Neural progenitor cell (in vitro differentiated cells): Measurements from ENCODE around the gene CCDC70.

Experiments used
- EZH2 ChIP-seq: fragments of 200-600 bp; sonication (generic); IDR thresholded peaks from 2 replicates; pipeline ENCODE4 v1.6.1; 2017; ENCODE audit warnings: antibody characterized with exemption, mild to moderate bottlenecking, moderate library complexity
- EZH2phosphoT487 ChIP-seq: fragments of 200-600 bp; sonication (generic); IDR thresholded peaks from 2 replicates; pipeline ENCODE4 v1.6.1; 2017; ENCODE audit warnings: antibody characterized with exemption
- TF ChIP-seq, protein P1 (sequence below): fragments of 200-600 bp; sonication (generic); IDR thresholded peaks from 2 replicates; pipeline ENCODE4 v1.5.1; 2017; ENCODE audit warnings: antibody characterized with exemption, mild to moderate bottlenecking

DNA sequence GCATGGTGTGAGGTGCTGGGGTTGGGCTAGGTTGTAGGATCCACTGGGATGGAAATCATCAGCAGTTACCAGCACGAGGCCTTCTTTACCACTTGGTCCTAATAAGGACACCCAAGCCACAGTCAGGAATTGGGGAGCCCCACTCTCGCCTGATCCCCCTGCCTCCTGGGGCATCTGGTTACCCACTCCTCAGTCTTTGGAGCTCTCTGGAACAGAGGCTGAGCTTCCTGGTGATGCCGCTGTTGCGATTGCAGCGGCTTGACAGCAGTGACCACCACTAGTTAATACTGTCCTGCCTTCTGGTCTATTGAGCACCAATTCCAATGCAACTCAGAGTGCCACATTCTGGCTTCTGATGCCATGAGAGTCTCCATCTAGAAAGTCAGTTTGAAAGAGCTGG lies 30.2 kb upstream of the CCDC70 start:
- TF ChIP-seq, protein P1, sequence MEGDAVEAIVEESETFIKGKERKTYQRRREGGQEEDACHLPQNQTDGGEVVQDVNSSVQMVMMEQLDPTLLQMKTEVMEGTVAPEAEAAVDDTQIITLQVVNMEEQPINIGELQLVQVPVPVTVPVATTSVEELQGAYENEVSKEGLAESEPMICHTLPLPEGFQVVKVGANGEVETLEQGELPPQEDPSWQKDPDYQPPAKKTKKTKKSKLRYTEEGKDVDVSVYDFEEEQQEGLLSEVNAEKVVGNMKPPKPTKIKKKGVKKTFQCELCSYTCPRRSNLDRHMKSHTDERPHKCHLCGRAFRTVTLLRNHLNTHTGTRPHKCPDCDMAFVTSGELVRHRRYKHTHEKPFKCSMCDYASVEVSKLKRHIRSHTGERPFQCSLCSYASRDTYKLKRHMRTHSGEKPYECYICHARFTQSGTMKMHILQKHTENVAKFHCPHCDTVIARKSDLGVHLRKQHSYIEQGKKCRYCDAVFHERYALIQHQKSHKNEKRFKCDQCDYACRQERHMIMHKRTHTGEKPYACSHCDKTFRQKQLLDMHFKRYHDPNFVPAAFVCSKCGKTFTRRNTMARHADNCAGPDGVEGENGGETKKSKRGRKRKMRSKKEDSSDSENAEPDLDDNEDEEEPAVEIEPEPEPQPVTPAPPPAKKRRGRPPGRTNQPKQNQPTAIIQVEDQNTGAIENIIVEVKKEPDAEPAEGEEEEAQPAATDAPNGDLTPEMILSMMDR, result no peak
- no peak for TF ChIP-seq EZH2phosphoT487
- no peak for TF ChIP-seq EZH2
